K562 (cell line): ENCODE data around the gene CLDN7. TPM values are rescaled to one million over a fixed set of nuclear protein-coding genes. Genes with fewer than 3 reads are reported as not detected.

ENCODE experiments used
- ATAC-seq: fragments of 200-7000 bp; cut with Tn5 transposase; 3 replicates; pipeline ENCODE4 v1.9.1; 2020; ENCODE audit warnings: moderate library complexity
- BruUV-seq: library from RNA; stranded (reverse); fragments of 400-500 nt; replicated peaks from 2 replicates; lab custom pipeline; 2021; lab: Mats Ljungman, UMichigan
- CTCF ChIA-PET: fragments of 300-600 bp; formaldehyde crosslinking; extraction: SDS; loops from one replicate; lab custom pipeline; 2021; ENCODE audit warnings: low intra/inter-chr PET ratio; lab: Yijun Ruan, JAX
- POLR2A ChIA-PET: fragments of 300-600, 350-650 bp; sonication (Branson Sonifier 250); formaldehyde crosslinking; extraction: SDS; loops from one replicate; lab custom pipeline; 2021; ENCODE audit warnings: antibody characterized with exemption, inconsistent platforms; lab: Yijun Ruan, JAX
- DNase-seq, 4 experiments: peaks; one replicate each; pipeline versions ENCODE4 v3.0.0 to v3.0.0-alpha.2; 2011 to 2018; ENCODE audit warnings: low spot score in 3 of 4, mixed read lengths in 3 of 4; ENCODE audit errors: extremely low read depth in 1 of 4
- FAIRE-seq: peaks from 2 replicates; lab custom pipeline; 2011; peaks lifted over from hg19 to GRCh38; lab: Jason Lieb, UNC
- H2AFZ ChIP-seq: 2 replicates; pipeline ENCODE4 v1.6.0; 2011; ENCODE audit warnings: low read depth, low read length, control low read depth, inconsistent platforms
- H3K27ac ChIP-seq: fragments of 200-600 bp; 3 replicates; pipeline ENCODE4 v1.8.0; 2011; ENCODE audit warnings: low read depth, mild to moderate bottlenecking, control low read depth, inconsistent platforms, low read length, moderate library complexity, mixed read lengths; ENCODE audit errors: extremely low read depth
- H3K27me3 ChIP-seq, 2 experiments: fragments of 300-600 bp in 1 of 2; 2 replicates in 1 of 2; 3 replicates in 1 of 2; pipeline versions ENCODE4 v1.6.0 to v1.8.0; 2011; ENCODE audit warnings: inconsistent platforms in 2 of 2, low read length in 2 of 2, mild to moderate bottlenecking in 1 of 2, mixed read lengths in 1 of 2, moderate library complexity in 1 of 2; ENCODE audit not compliant: control insufficient read depth in 2 of 2, insufficient read depth in 2 of 2
- H3K36me3 ChIP-seq: fragments of 300-600 bp; 3 replicates; pipeline ENCODE4 v1.8.0; 2011; ENCODE audit warnings: mild to moderate bottlenecking, low read length, inconsistent platforms; ENCODE audit not compliant: control insufficient read depth, insufficient read depth
- H3K4me1 ChIP-seq, 2 experiments: fragments of 200-600 bp in 1 of 2; replicated peaks in 1 of 2; 2 replicates in 1 of 2; 3 replicates in 1 of 2; pipeline versions ENCODE4 v1.5.1 to v1.8.0; 2011; ENCODE audit warnings: inconsistent platforms in 2 of 2, low read length in 2 of 2, mild to moderate bottlenecking in 1 of 2, mixed read lengths in 1 of 2, moderate library complexity in 1 of 2; ENCODE audit not compliant: control insufficient read depth in 2 of 2, insufficient read depth in 2 of 2
- H3K4me2 ChIP-seq: 2 replicates; pipeline ENCODE4 v1.6.1; 2011; ENCODE audit warnings: low read length, control low read depth, inconsistent platforms, mixed read lengths; ENCODE audit not compliant: insufficient read depth
- H3K4me3 ChIP-seq: fragments of 200-600 bp; sonication (generic), shearing (Covaris generic); 2 replicates; pipeline ENCODE4 v1.5.1; 2016; ENCODE audit warnings: control low read depth, inconsistent platforms
- H3K79me2 ChIP-seq: fragments of 200-600 bp; 3 replicates; pipeline ENCODE4 v1.8.0; 2011; ENCODE audit warnings: low read length, inconsistent platforms; ENCODE audit not compliant: control insufficient read depth, insufficient read depth
- H3K9ac ChIP-seq, 2 experiments: 2 replicates each; pipeline versions ENCODE4 v1.6.0 to v1.6.1; 2011; ENCODE audit warnings: low read depth in 2 of 2, low read length in 2 of 2, control low read depth in 1 of 2, inconsistent platforms in 1 of 2, mild to moderate bottlenecking in 1 of 2, mixed read lengths in 1 of 2; ENCODE audit not compliant: insufficient read depth in 1 of 2
- H3K9me1 ChIP-seq: one replicate; pipeline ENCODE4 v1.6.0; 2011; ENCODE audit warnings: inconsistent platforms, mild to moderate bottlenecking, low read length, moderate library complexity; ENCODE audit not compliant: control insufficient read depth, insufficient read depth
- H3K9me3 ChIP-seq: replicated peaks from 2 replicates; pipeline ENCODE4 v1.5.1; 2011; ENCODE audit warnings: low read depth, low read length, inconsistent platforms; ENCODE audit not compliant: control insufficient read depth, insufficient read depth
- H4K20me1 ChIP-seq: replicated peaks from 2 replicates; pipeline ENCODE4 v1.6.1; 2011; ENCODE audit warnings: low read length, inconsistent platforms, mixed read lengths; ENCODE audit not compliant: control insufficient read depth, insufficient read depth
- BCL6 ChIP-seq: fragments of 250-450 bp; sonication (Bioruptor Pico); IDR thresholded peaks from 2 replicates; pipeline ENCODE4 v1.4.0; 2020
- E2F4 ChIP-seq: sonication (generic); formaldehyde crosslinking; IDR thresholded peaks from 2 replicates; pipeline ENCODE4 v1.8.0; 2022; ENCODE audit warnings: mild to moderate bottlenecking, low read depth, missing genetic modification reagents
- MCM5 ChIP-seq: fragments of 450-650 bp; IDR thresholded peaks from 2 replicates; pipeline ENCODE4 v1.6.1; 2016; ENCODE audit warnings: low read depth
- PREB ChIP-seq: sonication (generic); formaldehyde crosslinking; IDR thresholded peaks from 2 replicates; pipeline ENCODE4 v1.8.1; 2023; ENCODE audit warnings: mild to moderate bottlenecking, missing genetic modification reagents
- SRSF9 ChIP-seq: fragments of 200-400 bp; formaldehyde crosslinking; IDR thresholded peaks from 2 replicates; pipeline ENCODE4 v1.6.1; 2017; ENCODE audit warnings: low read depth, low read length, borderline replicate concordance
- ZNF609 ChIP-seq: sonication (generic); formaldehyde crosslinking; IDR thresholded peaks from 2 replicates; pipeline ENCODE4 v1.8.1; 2023; ENCODE audit warnings: missing genetic modification reagents, mild to moderate bottlenecking, borderline replicate concordance
- WGBS: fragments of 100-300 bp; shearing (Covaris generic); methylation state at CpG from one replicate; pipeline ENCODE4 v1.1.6; 2016; ENCODE audit warnings: low coverage, mixed read lengths; ENCODE audit not compliant: insufficient coverage; ENCODE audit errors: missing lambda C conversion rate; 5-methylcytosine and 5-hydroxymethylcytosine counted together
- in situ Hi-C: fragments of 300-500 bp; cut with MboI; formaldehyde crosslinking; loops from 4 replicates; pipeline ENCODE4 v1.15.0; 2018; ENCODE audit warnings: inconsistent platforms, mixed read lengths
- intact Hi-C: fragments of 100-400 bp; cut with micrococcal nuclease; formaldehyde crosslinking; loops from 2 replicates; pipeline ENCODE4 v1.14.2; 2022
- polyA plus RNA-seq, 8 experiments: library from polyadenylated mRNA; depleted of rRNA in 4 of 8; stranded (reverse) in 5 of 8; unstranded in 3 of 8; fragments of >200 nt; fragmentation: Nextera tagmentation in 2 of 8; fragmentation: Illumina TruSeq in 1 of 8; extraction: Ambion mirVana in 2 of 8; extraction: Trizol in 1 of 8; gene quantifications; 2 replicates each; pipeline versions ENCODE4 v1.2.1 to v1.2.3, GENCODE V29; 2011 to 2014; ENCODE audit warnings: inconsistent platforms in 1 of 8, missing spikeins in 1 of 8
- total RNA-seq, 7 experiments: library from RNA; depleted of rRNA in 6 of 7; stranded (reverse); fragments of >200 nt in 6 of 7; fragmentation: Illumina TruSeq in 2 of 7; extraction: Trizol in 2 of 7; gene quantifications; 2 replicates each; pipeline versions ENCODE4 v1.2.1 to v1.2.3, GENCODE V29; 2011 to 2021; ENCODE audit warnings: low replicate concordance in 1 of 7

Gene CLDN7
- total and polyA plus RNA-seq, 9 of the 15 experiments (the other 6 are each of a cell fraction or from before 2014, with no cell fraction given), result 2.2 to 14.5 (median 7.6) TPM

GRCh38 chr17:7289256-7290032, 27.2 kb upstream of the CLDN7 start:
- BruUV-seq, result no TSS peak
- no peaks in the 10 kb centered on the region for H3K27me3 ChIP-seq
- H3K27ac ChIP-seq, result no peak overlapping the region
- CTCF ChIA-PET, result no interaction called here
- no peak for TF ChIP-seq MCM5
- no peak for TF ChIP-seq SRSF9
- TF ChIP-seq E2F4 (CRISPR knock-in tag), result no peak
- no peak for TF ChIP-seq BCL6
- no peak for TF ChIP-seq PREB
- TF ChIP-seq ZNF609 (CRISPR knock-in tag), result no peak
- WGBS, result 49% methylated on average over 5 of the region's 18 CpGs
- H3K9me3 ChIP-seq, result no peaks in the 10 kb centered on the region
- DNase-seq (no peak), ATAC-seq (no peak), FAIRE-seq (no peak)
- H3K4me2 ChIP-seq, result no peak overlapping the region
- POLR2A ChIA-PET, result interaction anchor here (0.7 to 0.8 kb wide), 2 partner anchors 15 to 19 kb away, joined by 3 read pairs; no protein-coding TSS in a partner anchor
- H3K4me3 ChIP-seq, result no peak overlapping the region
- H3K4me1 ChIP-seq, result peaks cover 11 to 33% of the 10 kb centered on the region in 2 experiments
- no peak overlapping the region for H2AFZ ChIP-seq
- in situ Hi-C loops, result no loop called here
- intact Hi-C loops, result no loop called here
- H3K9ac ChIP-seq, result no peak overlapping the region
- no peaks in the 10 kb centered on the region for H3K9me1 ChIP-seq
- 0 out of 3 replicates have a peak, but pooled peaks cover 3% of the 10 kb centered on the region for H3K36me3 ChIP-seq
- no peaks in the 10 kb centered on the region for H4K20me1 ChIP-seq
- H3K79me2 ChIP-seq, result no peaks in the 10 kb centered on the region
